Measurements from ENCODE around the gene RAPGEF4. TPM values are rescaled to one million over a fixed set of nuclear protein-coding genes. Genes with fewer than 3 reads are reported as not detected.
"Not testable (repeated sequence)": the region's sequence is repeated elsewhere in the genome, so short reads cannot be mapped to it uniquely, and the experiment has no call there.

The RAPGEF4 gene
- total and polyA plus RNA-seq, 2 donors: 4.3 to 22.9 TPM

GRCh38 chr2:172740856-172741255, 5.2 kb downstream of the RAPGEF4 start:
- no peaks in the 10 kb centered on the region for H3K36me3 ChIP-seq (ENCODE audit: insufficient read depth)
- 87% methylated on average over 5 of the region's 5 CpGs for WGBS
- H3K27ac ChIP-seq (ENCODE audit: low read depth): no peak overlapping the region
- no peak for DNase-seq (ENCODE audit: extremely low spot score)
- peaks cover 2% of the 10 kb centered on the region for H3K4me1 ChIP-seq (ENCODE audit: insufficient read depth)
- no peak overlapping the region for H3K4me3 ChIP-seq (ENCODE audit: low read depth, low read length)

GRCh38 chr2:172742931-172743540, 7.4 kb downstream of the RAPGEF4 start:
- Histone ChIP-seq H3K4me3 (ENCODE audit: low read depth, low read length) (no peak overlapping the region), H3K4me1 (ENCODE audit: insufficient read depth) (no peaks in the 10 kb centered on the region), H3K36me3 (ENCODE audit: insufficient read depth) (no peaks in the 10 kb centered on the region), H3K27ac (ENCODE audit: low read depth) (no peak overlapping the region)
- 67% methylated on average over 9 of the region's 9 CpGs for WGBS
- no peak for DNase-seq (ENCODE audit: extremely low spot score)

GRCh38 chr2:172743898-172744297, 8.3 kb downstream of the RAPGEF4 start:
- Histone ChIP-seq H3K4me1 (ENCODE audit: insufficient read depth) (no peaks in the 10 kb centered on the region), H3K27ac (ENCODE audit: low read depth) (no peak overlapping the region), H3K36me3 (ENCODE audit: insufficient read depth) (no peaks in the 10 kb centered on the region), H3K4me3 (ENCODE audit: low read depth, low read length) (no peak overlapping the region)
- no peak for DNase-seq (ENCODE audit: extremely low spot score)
- 86% methylated on average over 1 of the region's 1 CpG for WGBS

- Histone ChIP-seq H3K4me1 (ENCODE audit: insufficient read depth) (no peaks in the 10 kb centered on the region), H3K4me3 (ENCODE audit: low read depth, low read length) (no peak overlapping the region), H3K27ac (ENCODE audit: low read depth) (no peak overlapping the region), H3K36me3 (ENCODE audit: insufficient read depth) (no peaks in the 10 kb centered on the region)
- 87% methylated on average over 1 of the region's 1 CpG for WGBS
- DNase-seq (ENCODE audit: extremely low spot score): no peak
Measured at GRCh38 chr2:172745636-172746035, 10.0 kb downstream of the RAPGEF4 start.

GRCh38 chr2:172748543-172748942, 12.9 kb downstream of the RAPGEF4 start:
- not testable (repeated sequence) for H3K4me1 ChIP-seq (ENCODE audit: insufficient read depth); DNase-seq (ENCODE audit: extremely low spot score); H3K36me3 ChIP-seq (ENCODE audit: insufficient read depth); H3K27ac ChIP-seq (ENCODE audit: low read depth); H3K4me3 ChIP-seq (ENCODE audit: low read depth, low read length)
- WGBS: 95% methylated on average over 2 of the region's 2 CpGs

GRCh38 chr2:172749388-172749787, 13.7 kb downstream of the RAPGEF4 start:
- no peak for DNase-seq (ENCODE audit: extremely low spot score)
- no peaks in the 10 kb centered on the region for H3K4me1 ChIP-seq (ENCODE audit: insufficient read depth)
- no peak overlapping the region for H3K4me3 ChIP-seq (ENCODE audit: low read depth, low read length)
- WGBS: 76% methylated on average over 6 of the region's 6 CpGs
- no peak overlapping the region for H3K27ac ChIP-seq (ENCODE audit: low read depth)
- no peaks in the 10 kb centered on the region for H3K36me3 ChIP-seq (ENCODE audit: insufficient read depth)

GRCh38 chr2:172751564-172751963, 15.9 kb downstream of the RAPGEF4 start:
- no peak for DNase-seq (ENCODE audit: extremely low spot score)
- 36% methylated on average over 2 of the region's 2 CpGs for whole genome bisulfite sequencing
- no peaks in the 10 kb centered on the region for H3K36me3 ChIP-seq (ENCODE audit: insufficient read depth)
- H3K27ac ChIP-seq (ENCODE audit: low read depth): no peak overlapping the region
- H3K4me1 ChIP-seq (ENCODE audit: insufficient read depth): no peaks in the 10 kb centered on the region
- no peak overlapping the region for H3K4me3 ChIP-seq (ENCODE audit: low read depth, low read length)

GRCh38 chr2:172753610-172754009, 18.0 kb downstream of the RAPGEF4 start:
- DNase-seq (ENCODE audit: extremely low spot score): no peak
- 69% methylated on average over 3 of the region's 3 CpGs for WGBS
- H3K4me3 ChIP-seq (ENCODE audit: low read depth, low read length): no peak overlapping the region

GRCh38 chr2:172759441-172759840, 23.8 kb downstream of the RAPGEF4 start:
- Histone ChIP-seq H3K4me1 (ENCODE audit: insufficient read depth) (no peaks in the 10 kb centered on the region), H3K27ac (ENCODE audit: low read depth) (no peak overlapping the region), H3K4me3 (ENCODE audit: low read depth, low read length) (no peak overlapping the region), H3K36me3 (ENCODE audit: insufficient read depth) (no peaks in the 10 kb centered on the region)
- WGBS: 96% methylated on average over 2 of the region's 2 CpGs
- no peak for DNase-seq (ENCODE audit: extremely low spot score)

More at GRCh38 chr2:172753610-172754009, 18.0 kb downstream of the RAPGEF4 start:
- Histone ChIP-seq H3K4me1 (ENCODE audit: insufficient read depth) (no peaks in the 10 kb centered on the region), H3K27ac (ENCODE audit: low read depth) (no peak overlapping the region), H3K36me3 (ENCODE audit: insufficient read depth) (no peaks in the 10 kb centered on the region)

GRCh38 chr2:172761306-172761705, 25.7 kb downstream of the RAPGEF4 start:
- Histone ChIP-seq H3K4me3 (ENCODE audit: low read depth, low read length) (no peak overlapping the region), H3K4me1 (ENCODE audit: insufficient read depth) (no peaks in the 10 kb centered on the region), H3K27ac (ENCODE audit: low read depth) (no peak overlapping the region), H3K36me3 (ENCODE audit: insufficient read depth) (no peaks in the 10 kb centered on the region)
- DNase-seq (ENCODE audit: extremely low spot score): no peak
- 97% methylated on average over 4 of the region's 4 CpGs for WGBS

- Histone ChIP-seq H3K4me1 (ENCODE audit: insufficient read depth) (no peaks in the 10 kb centered on the region), H3K36me3 (ENCODE audit: insufficient read depth) (no peaks in the 10 kb centered on the region), H3K4me3 (ENCODE audit: low read depth, low read length) (no peak overlapping the region), H3K27ac (ENCODE audit: low read depth) (no peak overlapping the region)
- DNase-seq (ENCODE audit: extremely low spot score): no peak
- WGBS: 65% methylated on average over 2 of the region's 2 CpGs
Measured at GRCh38 chr2:172762574-172762973, 26.9 kb downstream of the RAPGEF4 start.

- Histone ChIP-seq H3K4me3 (ENCODE audit: low read depth, low read length) (no peak overlapping the region), H3K36me3 (ENCODE audit: insufficient read depth) (no peaks in the 10 kb centered on the region), H3K4me1 (ENCODE audit: insufficient read depth) (no peaks in the 10 kb centered on the region), H3K27ac (ENCODE audit: low read depth) (no peak overlapping the region)
- WGBS: 88% methylated on average over 2 of the region's 2 CpGs
- DNase-seq (ENCODE audit: extremely low spot score): no peak
Measured at GRCh38 chr2:172763079-172763478, 27.4 kb downstream of the RAPGEF4 start.

- DNase-seq (ENCODE audit: extremely low spot score): no peak
- Histone ChIP-seq H3K27ac (ENCODE audit: low read depth) (no peak overlapping the region), H3K36me3 (ENCODE audit: insufficient read depth) (no peaks in the 10 kb centered on the region), H3K4me3 (ENCODE audit: low read depth, low read length) (no peak overlapping the region), H3K4me1 (ENCODE audit: insufficient read depth) (no peaks in the 10 kb centered on the region)
- WGBS: 79% methylated on average over 4 of the region's 4 CpGs
Measured at GRCh38 chr2:172765662-172766061, 30.0 kb downstream of the RAPGEF4 start.

GRCh38 chr2:172768401-172768800, 32.8 kb downstream of the RAPGEF4 start:
- WGBS: 94% methylated on average over 4 of the region's 4 CpGs
- DNase-seq (ENCODE audit: extremely low spot score): no peak
- Histone ChIP-seq H3K4me1 (ENCODE audit: insufficient read depth) (no peaks in the 10 kb centered on the region), H3K4me3 (ENCODE audit: low read depth, low read length) (no peak overlapping the region), H3K36me3 (ENCODE audit: insufficient read depth) (no peaks in the 10 kb centered on the region), H3K27ac (ENCODE audit: low read depth) (no peak overlapping the region)

GRCh38 chr2:172769879-172770278, 34.2 kb downstream of the RAPGEF4 start:
- H3K4me1 ChIP-seq (ENCODE audit: insufficient read depth): no peaks in the 10 kb centered on the region
- no peak for DNase-seq (ENCODE audit: extremely low spot score)
- H3K4me3 ChIP-seq (ENCODE audit: low read depth, low read length): no peak overlapping the region
- H3K36me3 ChIP-seq (ENCODE audit: insufficient read depth): no peaks in the 10 kb centered on the region
- no peak overlapping the region for H3K27ac ChIP-seq (ENCODE audit: low read depth)
- WGBS: 78% methylated on average over 1 of the region's 1 CpG
